Muscle of back (tissue), 11 donors: ENCODE measurements around the gene TP63. TPM values are rescaled to one million over a fixed set of nuclear protein-coding genes. Genes with fewer than 3 reads are reported as not detected.
"Not testable (repeated sequence)": the region's sequence is repeated elsewhere in the genome, so short reads cannot be mapped to it uniquely, and the experiment has no call there.

Experiments used
- DNase-seq, 3 donors: peaks; one replicate each; pipeline versions ENCODE4 v3.0.0 to v3.0.0-alpha.2; 2013
- polyA plus RNA-seq, 10 donors: library from polyadenylated mRNA; unstranded; fragments of 120-200 nt; gene quantifications; one replicate each; pipeline ENCODE4 v1.2.1, GENCODE V29; 2013; ENCODE audit not compliant: insufficient read length in 10 of 10

TP63 gene
- polyA plus RNA-seq, 10 donors, result 7.2 to 43.6 (median 14.8) TPM

- DNase-seq, result no peak
Observed at GRCh38 chr3:189625071-189625470, 6.1 kb upstream of the TP63 start.

DNA sequence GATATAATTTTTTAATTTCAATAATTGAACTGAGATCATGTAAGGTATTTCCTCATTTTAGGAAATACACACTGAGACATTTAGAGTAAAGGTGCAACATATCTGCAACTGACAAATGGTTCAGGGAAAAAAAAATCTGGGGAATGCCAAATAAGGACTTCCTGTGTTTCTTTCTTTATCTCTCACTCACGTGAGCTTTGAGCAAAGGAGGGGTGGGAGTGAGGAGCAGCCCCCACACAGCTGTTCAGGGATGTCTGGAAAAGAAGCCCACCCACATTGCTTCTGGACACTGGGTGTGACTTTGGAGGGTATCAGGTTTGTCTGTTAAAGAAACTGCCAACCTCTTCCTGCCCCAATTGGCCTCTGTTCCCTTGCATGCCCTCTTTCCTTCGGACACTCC is 5.6 kb upstream of the TP63 start:
- DNase-seq, result peak in 2 of 3 donors; percentile 24 to 59

DNA sequence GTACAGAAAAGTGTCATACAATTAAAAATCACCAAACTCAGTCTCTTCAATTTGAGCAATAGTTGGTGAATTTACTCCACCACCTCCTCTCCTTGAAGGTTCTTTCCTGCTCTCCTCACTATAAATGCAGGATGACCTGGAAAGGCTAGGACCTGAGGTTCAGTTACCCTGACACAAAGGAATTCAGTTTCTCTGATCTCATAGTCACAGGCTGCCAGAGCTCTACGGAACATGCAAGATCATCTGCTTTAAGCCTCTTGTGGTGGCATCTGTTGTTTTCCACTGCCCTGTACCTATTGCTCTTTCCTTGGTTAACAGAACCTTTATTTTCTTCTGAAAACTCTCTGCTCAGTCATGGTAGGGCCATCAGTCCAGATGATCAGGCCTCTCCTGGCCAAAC is 4.9 kb upstream of the TP63 start:
- peak in 1 of 3 donors; percentile 8 for DNase-seq

DNA sequence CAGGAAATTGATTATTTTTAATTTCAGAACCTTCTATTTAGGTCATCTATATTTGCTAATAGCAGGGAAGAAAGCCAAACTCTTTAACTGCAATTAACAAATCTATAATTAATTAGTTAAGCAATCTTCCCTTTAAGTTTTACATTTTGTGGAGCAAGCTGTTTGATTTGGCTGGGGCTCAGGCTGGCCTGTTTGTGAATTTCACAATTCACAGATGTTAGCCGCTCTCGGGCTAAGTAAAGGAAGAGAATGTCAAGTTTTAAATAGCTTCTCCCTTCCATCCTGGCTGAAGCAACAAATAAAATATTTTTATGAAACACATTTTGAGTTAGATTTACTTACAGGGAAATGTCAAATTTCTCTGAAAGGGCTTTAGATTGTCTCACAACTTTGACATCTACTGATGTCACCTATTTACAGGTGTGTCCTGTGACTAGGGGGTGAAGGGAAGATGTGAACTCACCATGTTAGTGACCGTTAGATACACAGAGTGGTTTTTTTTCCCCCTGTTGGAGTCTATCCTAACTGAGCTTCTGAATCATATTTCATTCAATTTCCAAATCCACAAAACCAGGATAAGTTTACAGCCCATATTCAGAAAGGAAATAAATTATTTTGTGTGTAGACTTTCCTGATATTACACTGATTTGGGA is 1.3 kb upstream of the TP63 start:
- peak in 1 of 3 donors; percentile 59 for DNase-seq

DNA sequence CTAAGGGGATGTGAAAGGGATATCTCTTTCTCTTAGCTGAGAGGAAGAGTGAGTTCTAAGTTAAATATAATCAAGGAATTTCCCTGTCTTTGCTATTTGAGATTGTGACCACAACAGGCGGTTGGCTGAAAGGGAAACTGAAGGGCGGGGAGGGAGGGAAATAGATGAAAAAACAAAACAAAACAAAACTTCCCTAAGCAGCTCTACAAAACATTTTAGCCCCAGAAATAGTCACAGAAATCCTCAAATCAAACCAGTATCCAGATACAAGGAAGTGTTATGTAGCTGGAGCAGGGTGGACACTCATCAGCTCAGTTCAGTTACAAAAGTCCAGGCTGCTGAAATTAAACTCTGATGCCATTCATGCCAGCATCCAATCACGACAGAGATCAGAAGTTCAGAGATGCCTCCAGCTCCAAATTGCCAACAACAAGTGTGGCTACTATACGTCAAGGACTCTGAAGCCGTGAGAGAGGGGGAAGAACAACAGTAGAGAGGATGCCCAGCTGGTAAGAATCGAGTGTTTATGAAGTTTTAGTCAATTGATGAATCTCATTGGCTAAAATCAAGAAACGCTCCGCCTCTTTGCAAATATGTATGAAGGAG is 319 bp upstream of the TP63 start:
- DNase-seq, result peak in 2 of 3 donors; percentile 34 to 57

DNA sequence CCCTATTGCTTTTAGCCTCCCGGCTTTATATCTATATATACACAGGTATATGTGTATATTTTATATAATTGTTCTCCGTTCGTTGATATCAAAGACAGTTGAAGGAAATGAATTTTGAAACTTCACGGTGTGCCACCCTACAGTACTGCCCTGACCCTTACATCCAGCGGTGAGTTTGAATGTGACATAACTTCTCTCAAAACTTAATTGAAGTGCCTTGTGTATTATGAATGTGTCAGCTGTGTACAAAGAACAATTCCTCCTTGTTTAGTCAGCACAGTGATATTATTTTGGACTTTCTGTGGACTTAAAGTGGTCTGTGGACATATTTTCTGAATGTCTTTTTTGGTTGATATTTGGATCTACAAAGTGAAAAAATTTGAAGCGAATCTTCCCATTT is 220 bp downstream of the TP63 start:
- DNase-seq, result no peak

DNA sequence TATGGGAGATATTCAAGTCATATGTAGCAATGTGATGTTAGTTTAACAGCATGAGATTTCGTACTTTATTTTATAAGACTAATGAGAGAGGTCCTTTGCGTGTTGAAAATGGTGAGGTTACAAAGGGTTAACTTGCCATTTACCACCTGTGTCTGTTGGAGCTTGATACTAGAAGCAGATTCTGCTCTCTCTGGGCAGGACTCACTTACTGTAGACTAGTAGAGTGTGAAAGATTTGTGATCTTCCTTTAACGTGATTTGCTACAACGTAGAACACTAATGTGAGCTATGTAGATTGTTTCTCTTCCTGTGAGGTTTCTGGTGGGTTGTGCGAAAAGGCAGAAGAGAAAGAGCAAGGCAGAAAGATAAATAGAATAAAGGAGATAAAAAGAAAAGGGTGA is 1.1 kb downstream of the TP63 start:
- peak in 1 of 3 donors; percentile 5 for DNase-seq

DNA sequence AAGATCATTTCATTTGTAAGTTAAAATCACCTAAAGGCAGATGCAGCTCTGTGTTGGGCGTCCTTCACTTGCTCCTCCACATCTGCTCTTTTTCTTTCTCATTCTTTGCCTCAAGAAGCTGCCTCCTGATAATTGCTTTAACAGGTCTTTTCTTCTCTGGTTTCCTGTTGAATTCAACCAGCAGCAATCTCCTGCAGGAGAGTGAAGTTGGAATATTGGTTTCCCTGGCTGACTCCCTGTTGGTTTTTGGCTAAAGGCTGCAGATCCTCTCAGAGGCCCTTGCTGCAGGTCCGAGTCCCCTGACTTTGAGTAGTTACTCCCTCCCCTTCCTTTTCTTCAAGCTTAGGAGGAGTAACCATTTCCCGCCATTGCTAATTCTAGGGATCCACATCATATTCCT is 4.2 kb downstream of the TP63 start:
- DNase-seq, result peak in 1 of 3 donors; percentile 14

DNA sequence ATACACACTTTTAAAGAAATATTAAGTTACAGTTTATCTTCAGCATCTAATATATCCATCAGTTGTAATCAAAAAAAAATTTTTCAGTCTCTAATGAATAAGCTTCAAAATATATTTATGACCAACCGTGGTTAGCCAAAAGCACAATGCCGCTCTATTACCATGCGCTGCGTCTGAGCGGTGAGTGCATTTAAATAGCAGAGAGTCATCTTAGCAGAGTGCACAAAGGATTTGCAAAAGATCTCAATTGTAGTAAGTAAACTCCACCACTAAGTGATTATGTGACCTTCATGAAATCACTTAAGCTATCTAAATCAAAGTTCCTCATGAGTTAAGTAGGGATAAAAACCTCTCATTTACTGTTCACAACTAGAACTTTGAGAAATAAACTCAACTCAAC is 4.9 kb downstream of the TP63 start:
- no peak for DNase-seq

DNA sequence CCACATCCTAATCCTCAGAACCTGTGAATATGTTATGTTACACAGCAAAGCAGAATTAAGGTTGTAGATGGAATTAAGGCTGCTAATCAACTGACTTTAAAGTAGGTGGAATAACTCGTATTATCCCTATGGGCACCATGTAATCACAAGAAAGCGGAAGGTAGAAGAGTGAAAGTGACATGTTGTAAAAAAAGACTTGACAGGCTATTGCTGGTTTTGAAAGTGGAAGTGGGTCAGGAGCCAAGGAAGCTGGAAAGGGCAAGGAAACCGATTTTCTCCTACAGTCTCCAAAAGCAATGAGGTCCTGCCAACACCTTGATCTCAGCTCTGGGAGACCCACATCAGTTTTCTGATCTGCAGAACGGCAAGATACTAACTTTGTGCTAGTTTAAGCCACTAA is 6.6 kb downstream of the TP63 start:
- DNase-seq, result no peak

GRCh38 chr3:189638276-189639031 is 7.3 kb downstream of the TP63 start:
- DNase-seq, result no peak

DNA sequence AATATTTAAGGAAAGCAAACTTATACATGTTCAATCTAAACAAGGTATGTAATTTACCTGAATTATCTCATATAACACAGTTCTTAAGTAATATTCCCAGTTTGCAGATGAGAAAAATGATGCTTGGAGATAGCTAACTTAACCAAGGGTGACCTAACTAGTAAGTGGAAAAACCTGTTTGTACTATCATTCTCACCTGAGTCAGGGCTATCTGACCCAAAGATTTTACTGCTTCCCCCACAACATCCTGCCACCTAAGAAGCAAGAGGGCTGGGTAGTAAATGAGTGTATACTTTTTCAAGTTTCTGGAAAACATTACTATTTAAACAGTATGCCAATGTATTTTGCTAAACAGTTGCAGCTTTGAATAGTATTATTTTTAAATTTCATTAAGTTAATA is 10.6 kb downstream of the TP63 start:
- no peak for DNase-seq

- no peak for DNase-seq
Observed at GRCh38 chr3:189646853-189647542, 15.8 kb downstream of the TP63 start.

DNA sequence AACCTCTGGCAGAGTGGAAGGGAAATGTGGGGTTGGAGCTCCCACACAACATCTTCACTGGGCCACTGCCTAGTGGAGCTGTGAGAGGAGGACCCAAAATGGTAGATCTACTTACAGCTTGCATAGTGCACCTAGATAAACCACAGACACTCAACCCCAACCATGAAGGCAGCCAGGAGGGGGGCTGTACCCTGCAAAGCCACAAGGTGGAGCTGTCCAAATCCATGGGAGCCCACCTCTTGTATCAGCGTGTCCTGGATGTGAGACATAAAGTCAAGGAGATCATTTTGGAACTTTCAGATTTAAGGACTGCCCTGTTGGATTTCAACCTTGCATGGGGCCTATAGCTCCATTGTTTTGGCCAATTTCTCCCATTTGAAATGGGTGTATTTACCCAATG is 20.9 kb downstream of the TP63 start:
- DNase-seq, result no peak

DNA sequence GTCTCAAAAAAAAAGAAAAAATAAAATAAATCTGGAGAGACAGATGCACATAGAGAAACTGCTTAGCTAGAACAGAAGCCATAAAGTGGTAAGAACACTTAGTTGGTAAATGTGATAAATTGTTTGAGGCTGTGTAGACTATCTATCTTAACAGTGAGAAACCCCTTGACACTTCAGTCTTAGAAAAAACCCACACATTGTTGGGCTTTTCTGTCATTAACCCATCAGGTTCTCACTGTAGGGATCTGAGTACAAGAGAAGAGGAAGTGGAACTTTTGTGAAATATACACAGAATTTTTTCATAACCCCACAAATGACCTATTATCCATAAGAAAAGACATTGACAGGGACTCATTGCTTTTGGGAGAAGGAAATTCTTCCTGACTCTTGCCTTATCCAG is 24.4 kb downstream of the TP63 start:
- DNase-seq, result no peak

DNA sequence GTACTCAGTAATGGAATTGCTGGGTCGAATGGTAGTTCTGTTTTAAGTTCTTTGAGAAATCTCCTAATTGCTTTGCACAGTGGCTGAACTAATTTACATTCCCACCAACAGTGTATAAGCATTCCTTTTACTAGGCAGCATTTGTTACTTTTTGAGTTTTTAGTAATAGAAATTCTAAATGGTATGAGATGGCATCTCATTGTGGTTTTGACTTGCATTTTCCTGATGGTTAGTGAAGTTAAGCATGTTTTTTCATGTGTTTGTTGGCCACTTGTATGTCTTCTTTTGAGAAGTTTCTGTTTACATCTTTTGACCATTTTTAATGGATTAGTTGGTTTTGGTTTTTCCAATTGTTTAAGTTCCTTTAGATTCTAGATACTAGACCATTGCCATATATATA is 28.4 kb downstream of the TP63 start:
- DNase-seq, result no peak

- DNase-seq, result peak; percentile 34 to 85 (median 54)
Observed at GRCh38 chr3:189664311-189664710, 33.1 kb downstream of the TP63 start.

GRCh38 chr3:189672346-189672745 is 41.2 kb downstream of the TP63 start:
- not testable (repeated sequence) for DNase-seq

GRCh38 chr3:189673535-189673934 is 42.3 kb downstream of the TP63 start:
- no peak for DNase-seq

DNA sequence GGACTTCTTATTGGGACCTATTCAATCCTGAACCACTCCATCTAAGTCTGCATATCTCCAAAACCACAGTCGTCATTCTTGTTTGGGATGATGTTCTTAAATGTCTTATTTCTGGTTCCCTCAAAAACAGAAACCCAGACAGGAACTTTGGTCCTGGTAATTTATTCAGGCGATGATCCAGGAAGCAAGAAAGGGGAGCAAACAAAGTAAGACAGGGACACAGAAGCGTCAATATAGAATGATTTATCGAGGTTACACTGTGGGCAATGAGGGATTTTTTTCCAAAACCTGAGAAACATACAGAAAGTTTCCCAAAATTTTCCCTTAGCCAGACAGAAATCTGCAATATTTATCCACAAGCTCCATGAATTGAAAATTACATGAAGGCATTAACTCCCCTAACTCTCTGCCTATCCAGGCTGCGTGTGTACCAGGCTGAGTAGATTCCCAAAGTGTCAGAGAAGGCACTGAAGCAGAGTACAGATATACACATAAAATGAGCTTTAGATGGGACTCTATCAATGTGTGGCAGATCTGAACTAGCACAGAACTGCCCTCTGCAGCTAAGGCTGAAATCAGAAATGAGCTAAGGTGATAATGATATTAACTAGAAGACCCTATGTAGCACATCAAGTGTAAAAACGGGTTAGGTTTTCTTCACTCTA is 43.2 kb downstream of the TP63 start:
- no peak for DNase-seq

- no peak for DNase-seq
Observed at GRCh38 chr3:189677667-189678066, 46.5 kb downstream of the TP63 start.

- no peak for DNase-seq
Observed at GRCh38 chr3:189680723-189681122, 49.5 kb downstream of the TP63 start.
